Gastrocnemius medialis (tissue), 4 donors: ENCODE data around the gene GPR153. TPM values are rescaled to one million over a fixed set of nuclear protein-coding genes. Genes with fewer than 3 reads are reported as not detected.

Experiments used
- ATAC-seq, 2 donors: fragments of 150-250 bp; one replicate each; pipeline ENCODE4 v1.9.1; 2016
- DNase-seq, 2 donors: peaks; one replicate each; pipeline ENCODE4 v3.0.0-alpha.2; 2019
- H3K27ac ChIP-seq, 4 donors: fragments of 200-600 bp; sonication (generic); 1 replicate in 1 of 4; 2 replicates in 3 of 4; pipeline ENCODE4 v1.5.1; 2016 to 2018; ENCODE audit warnings: mild to moderate bottlenecking in 2 of 4, moderate library complexity in 1 of 4
- H3K27me3 ChIP-seq, 3 donors: fragments of 200-600 bp; sonication (generic) in 2 of 3; 1 replicate in 1 of 3; 2 replicates in 2 of 3; pipeline versions ENCODE4 v1.5.1 to v1.6.0; 2016 to 2019; ENCODE audit warnings: mild to moderate bottlenecking in 1 of 3, moderate library complexity in 1 of 3
- H3K36me3 ChIP-seq, 2 donors: fragments of 200-600 bp; sonication (generic) in 1 of 2; one replicate each; pipeline ENCODE4 v1.5.1; 2017 to 2018
- H3K4me1 ChIP-seq, 2 donors: fragments of 200-600 bp; sonication (generic) in 1 of 2; one replicate each; pipeline ENCODE4 v1.5.1; 2016 to 2017; ENCODE audit warnings: mild to moderate bottlenecking in 2 of 2
- H3K4me3 ChIP-seq, 4 donors: fragments of 200-600 bp; sonication (generic) in 3 of 4; 1 replicate in 1 of 4; 2 replicates in 3 of 4; pipeline ENCODE4 v1.5.1; 2016 to 2019; ENCODE audit warnings: mild to moderate bottlenecking in 2 of 4
- H3K9me3 ChIP-seq, 3 donors: fragments of 200-600 bp; sonication (generic) in 2 of 3; 1 replicate in 1 of 3; 2 replicates in 2 of 3; pipeline ENCODE4 v1.5.1; 2016 to 2019
- CTCF ChIP-seq, 5 experiments: fragments of 450-650 bp in 3 of 5; fragments of 200-600 bp in 2 of 5; sonication (generic) in 2 of 5; IDR thresholded peaks in 4 of 5; conservative IDR thresholded peaks in 1 of 5; 1 replicate in 4 of 5; 2 replicates in 1 of 5; pipeline ENCODE4 v1.5.1; 2016 to 2019; ENCODE audit warnings: antibody characterized with exemption in 5 of 5, mild to moderate bottlenecking in 3 of 5, moderate library complexity in 3 of 5
- POLR2A ChIP-seq, 2 donors: fragments of 450-650 bp; IDR thresholded peaks; one replicate each; pipeline ENCODE4 v1.6.1; 2017; ENCODE audit warnings: antibody characterized with exemption in 2 of 2, mild to moderate bottlenecking in 2 of 2, moderate library complexity in 2 of 2
- in situ Hi-C, 4 donors: fragments of 200-750 bp; cut with MboI; loops; one replicate each; pipeline versions ENCODE4 v1.15.0 to v1.8.0; 2017; ENCODE audit warnings: low sequenced_read_pairs in 4 of 4
- intact Hi-C: fragments of 100-400 bp; cut with DNase I; formaldehyde crosslinking; loops from one replicate; pipeline ENCODE4 v1.15.1; 2023; ENCODE audit warnings: low total_unique reads
- total RNA-seq, 4 donors: library from RNA; depleted of rRNA; stranded (reverse); fragments of >200 nt; gene quantifications; one replicate each; pipeline versions ENCODE4 v1.1.0 to v1.2.3, GENCODE V29; 2016

The GPR153 gene
- total RNA-seq, 4 donors from 2014 or later, result 1.1 to 3.4 (median 2.0) TPM

GRCh38 chr1:6266641-6267040 is 5.7 kb upstream of the GPR153 start:
- H3K27me3 ChIP-seq, result peaks cover 15 to 23% (median 22%) of the 10 kb centered on the region in 3 donors
- no peak for ATAC-seq
- H3K27ac ChIP-seq, result no peak overlapping the region
- intact Hi-C loops (no loop called here), in situ Hi-C loops (no loop called here)
- H3K4me1 ChIP-seq, result peaks cover 0 to 7% of the 10 kb centered on the region in 2 donors
- DNase-seq, result no peak
- H3K9me3 ChIP-seq, result no peaks in the 10 kb centered on the region
- H3K36me3 ChIP-seq, result no peaks in the 10 kb centered on the region
- TF ChIP-seq POLR2A (IDR thresholded peaks at IDR 0.05), result no peak
- no peak for TF ChIP-seq CTCF (IDR thresholded peaks at IDR 0.05 in 4 of 5, conservative IDR thresholded peaks at IDR 0.05 in 1 of 5)
- no peak overlapping the region for H3K4me3 ChIP-seq

GRCh38 chr1:6265151-6265550 is 4.3 kb upstream of the GPR153 start:
- H3K36me3 ChIP-seq, result no peaks in the 10 kb centered on the region
- no peak for DNase-seq
- intact Hi-C loops, result no loop called here
- TF ChIP-seq CTCF (IDR thresholded peaks at IDR 0.05 in 4 of 5, conservative IDR thresholded peaks at IDR 0.05 in 1 of 5) (no peak), POLR2A (IDR thresholded peaks at IDR 0.05) (no peak)
- H3K4me3 ChIP-seq, result no peak overlapping the region
- H3K27ac ChIP-seq, result no peak overlapping the region
- no peaks in the 10 kb centered on the region for H3K9me3 ChIP-seq
- ATAC-seq, result no peak
- peaks cover 0 to 12% of the 10 kb centered on the region in 2 donors for H3K4me1 ChIP-seq
- H3K27me3 ChIP-seq, result peaks cover 21 to 34% (median 32%) of the 10 kb centered on the region in 3 donors
- in situ Hi-C loops, result no loop called here

DNA sequence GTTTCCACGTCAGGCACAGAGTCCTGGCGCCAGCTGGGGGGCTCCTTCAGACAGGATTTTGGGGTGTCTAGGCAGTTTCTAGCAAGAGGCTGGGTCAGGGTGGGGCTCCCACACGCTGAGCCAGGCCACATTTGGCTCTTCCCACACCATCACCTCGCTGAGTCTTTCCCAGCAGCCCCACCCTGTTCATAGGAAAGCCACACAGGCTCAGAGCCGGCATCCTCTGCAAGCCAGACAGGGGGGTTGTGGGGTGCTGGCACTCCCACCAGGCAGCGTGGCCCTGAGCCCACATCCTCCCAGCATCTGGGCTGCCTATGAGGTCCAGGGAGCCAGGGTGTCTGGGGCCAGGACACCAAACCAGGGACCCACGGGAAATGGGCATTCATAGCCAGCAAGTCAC is 2.8 kb upstream of the GPR153 start:
- TF ChIP-seq POLR2A (IDR thresholded peaks at IDR 0.05) (no peak), CTCF (IDR thresholded peaks at IDR 0.05 in 4 of 5, conservative IDR thresholded peaks at IDR 0.05 in 1 of 5) (no peak)
- no peak overlapping the region for H3K4me3 ChIP-seq
- no peak overlapping the region for H3K27ac ChIP-seq
- no peaks in the 10 kb centered on the region for H3K36me3 ChIP-seq
- H3K27me3 ChIP-seq, result peaks cover 26 to 45% (median 44%) of the 10 kb centered on the region in 3 donors
- intact Hi-C loops, result no loop called here
- H3K9me3 ChIP-seq, result no peaks in the 10 kb centered on the region
- in situ Hi-C loops, result no loop called here
- ATAC-seq (no peak), DNase-seq (no peak)
- H3K4me1 ChIP-seq, result peaks cover 0 to 16% of the 10 kb centered on the region in 2 donors

DNA sequence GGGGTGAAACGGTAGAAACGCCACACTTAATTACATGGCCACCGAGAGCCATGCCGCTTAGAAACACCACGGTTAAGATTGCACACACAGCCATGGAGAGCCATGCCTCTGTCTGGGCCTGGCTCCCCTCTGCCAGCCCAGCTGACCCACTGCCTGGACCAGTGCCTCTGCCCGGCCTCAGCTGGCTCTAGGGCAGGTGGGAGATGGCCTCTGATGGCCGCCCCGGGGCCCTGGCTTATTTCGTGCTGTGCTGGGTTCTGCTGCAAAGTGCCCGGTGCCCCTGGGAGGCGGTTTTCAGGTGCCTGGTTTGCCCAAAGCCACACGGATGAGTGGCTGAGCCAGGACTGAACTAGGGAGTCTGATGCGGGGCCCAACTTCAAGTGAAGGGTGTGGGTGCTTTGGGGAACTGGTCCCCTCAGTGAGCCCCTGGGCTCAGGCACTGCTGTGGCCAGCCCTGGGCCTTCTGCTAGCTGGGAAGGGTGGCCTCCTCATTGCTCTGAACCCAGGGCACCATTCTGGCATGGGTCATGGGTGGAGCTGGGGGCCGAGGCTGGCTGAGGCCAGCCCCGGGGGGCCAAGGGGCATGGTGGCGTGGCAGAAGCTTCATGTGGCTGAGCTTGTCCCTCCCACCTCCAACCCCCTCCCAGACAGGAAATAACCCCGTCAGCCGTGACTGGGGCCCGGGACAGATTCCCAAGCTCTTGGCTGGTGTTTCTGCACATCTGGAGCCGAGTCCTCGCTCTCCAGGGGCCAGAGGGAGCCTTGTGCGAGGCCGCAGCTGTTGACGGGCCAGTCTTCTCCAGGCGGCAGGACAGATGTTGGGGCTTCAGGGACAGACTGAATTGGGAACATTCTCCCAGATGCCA is 1.9 kb upstream of the GPR153 start:
- intact Hi-C loops (no loop called here), in situ Hi-C loops (no loop called here)
- no peaks in the 10 kb centered on the region for H3K9me3 ChIP-seq
- H3K27ac ChIP-seq, result peak overlapping the region in 2 of 4 donors; percentile 34 to 44
- DNase-seq (peak; percentile 19 to 32), ATAC-seq (no peak)
- no peak overlapping the region for H3K4me3 ChIP-seq
- H3K36me3 ChIP-seq, result no peaks in the 10 kb centered on the region
- peaks cover 0 to 16% of the 10 kb centered on the region in 2 donors for H3K4me1 ChIP-seq
- TF ChIP-seq CTCF (IDR thresholded peaks at IDR 0.05 in 4 of 5, conservative IDR thresholded peaks at IDR 0.05 in 1 of 5) (no peak), POLR2A (IDR thresholded peaks at IDR 0.05) (no peak)
- peaks cover 30 to 51% (median 44%) of the 10 kb centered on the region in 3 donors for H3K27me3 ChIP-seq
